Epithelial cell of esophagus (primary cell): ENCODE data around the gene LXN.

Experiments
- DNase-seq: peaks from one replicate; pipeline ENCODE4 v3.0.0; 2010; ENCODE audit warnings: low read depth
- H3K4me3 ChIP-seq: 2 replicates; pipeline ENCODE4 v1.5.1; 2011; ENCODE audit warnings: mild to moderate bottlenecking, low read length, control low read depth
- TF ChIP-seq, protein P1 (sequence below): IDR thresholded peaks from 2 replicates; pipeline ENCODE4 v1.5.1; 2011; ENCODE audit warnings: low read depth, mild to moderate bottlenecking, low read length, control low read depth, inconsistent platforms; ENCODE audit not compliant: insufficient read depth; ENCODE audit errors: missing control alignments

The LXN gene, protein sequence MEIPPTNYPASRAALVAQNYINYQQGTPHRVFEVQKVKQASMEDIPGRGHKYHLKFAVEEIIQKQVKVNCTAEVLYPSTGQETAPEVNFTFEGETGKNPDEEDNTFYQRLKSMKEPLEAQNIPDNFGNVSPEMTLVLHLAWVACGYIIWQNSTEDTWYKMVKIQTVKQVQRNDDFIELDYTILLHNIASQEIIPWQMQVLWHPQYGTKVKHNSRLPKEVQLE

DNA sequence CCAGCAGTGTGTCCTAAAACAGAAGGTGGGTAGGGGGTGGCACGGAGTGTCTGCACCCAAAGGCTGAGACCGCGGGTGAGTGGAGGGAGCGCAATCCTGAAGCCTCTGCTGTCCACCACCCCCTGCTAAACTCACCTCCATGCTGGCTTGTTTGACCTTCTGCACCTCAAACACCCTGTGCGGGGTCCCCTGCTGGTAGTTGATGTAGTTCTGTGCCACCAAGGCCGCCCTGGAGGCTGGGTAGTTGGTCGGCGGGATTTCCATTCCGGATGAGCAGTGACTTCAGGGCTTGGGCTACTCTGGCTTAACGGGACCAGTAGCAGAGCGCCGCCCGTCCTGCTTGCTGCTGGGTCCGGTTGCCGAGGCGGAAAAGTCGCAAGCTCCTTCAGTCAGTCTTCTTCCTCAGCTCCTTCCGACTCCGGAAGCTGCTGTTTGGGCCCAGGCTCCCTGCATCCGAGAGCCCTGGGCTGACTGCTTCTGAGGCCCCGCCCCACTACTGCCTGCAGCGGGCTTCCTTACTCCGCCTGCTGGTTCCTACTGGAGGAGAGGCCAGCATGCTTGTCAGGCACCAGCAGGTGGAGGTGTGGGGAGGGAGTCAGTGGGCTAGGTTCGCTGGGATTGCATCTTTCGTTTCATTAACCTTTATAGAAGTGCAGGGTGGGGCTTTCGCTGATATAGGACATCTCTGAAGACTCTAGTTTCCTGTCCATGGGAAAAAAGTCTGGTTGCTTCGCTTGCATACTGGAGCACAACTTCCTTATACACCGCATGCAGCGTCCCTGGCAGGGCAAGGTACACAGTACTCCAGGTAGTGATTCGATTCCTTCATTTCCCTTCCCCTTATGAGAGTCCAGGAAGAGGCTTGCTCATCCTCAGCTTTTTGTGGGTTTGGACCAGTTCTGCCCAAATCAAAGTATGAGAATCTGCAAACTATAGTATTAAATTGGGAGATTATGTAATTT is at the start of gene LXN:
TSS of gene LXN (minus strand) at position 434 of the 962 bp plus-strand sequence. CDS start at position 264, 170 bp downstream.
- peak; percentile 91 for DNase-seq
- TF ChIP-seq, protein P1, sequence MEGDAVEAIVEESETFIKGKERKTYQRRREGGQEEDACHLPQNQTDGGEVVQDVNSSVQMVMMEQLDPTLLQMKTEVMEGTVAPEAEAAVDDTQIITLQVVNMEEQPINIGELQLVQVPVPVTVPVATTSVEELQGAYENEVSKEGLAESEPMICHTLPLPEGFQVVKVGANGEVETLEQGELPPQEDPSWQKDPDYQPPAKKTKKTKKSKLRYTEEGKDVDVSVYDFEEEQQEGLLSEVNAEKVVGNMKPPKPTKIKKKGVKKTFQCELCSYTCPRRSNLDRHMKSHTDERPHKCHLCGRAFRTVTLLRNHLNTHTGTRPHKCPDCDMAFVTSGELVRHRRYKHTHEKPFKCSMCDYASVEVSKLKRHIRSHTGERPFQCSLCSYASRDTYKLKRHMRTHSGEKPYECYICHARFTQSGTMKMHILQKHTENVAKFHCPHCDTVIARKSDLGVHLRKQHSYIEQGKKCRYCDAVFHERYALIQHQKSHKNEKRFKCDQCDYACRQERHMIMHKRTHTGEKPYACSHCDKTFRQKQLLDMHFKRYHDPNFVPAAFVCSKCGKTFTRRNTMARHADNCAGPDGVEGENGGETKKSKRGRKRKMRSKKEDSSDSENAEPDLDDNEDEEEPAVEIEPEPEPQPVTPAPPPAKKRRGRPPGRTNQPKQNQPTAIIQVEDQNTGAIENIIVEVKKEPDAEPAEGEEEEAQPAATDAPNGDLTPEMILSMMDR, result peak; percentile 95

DNA sequence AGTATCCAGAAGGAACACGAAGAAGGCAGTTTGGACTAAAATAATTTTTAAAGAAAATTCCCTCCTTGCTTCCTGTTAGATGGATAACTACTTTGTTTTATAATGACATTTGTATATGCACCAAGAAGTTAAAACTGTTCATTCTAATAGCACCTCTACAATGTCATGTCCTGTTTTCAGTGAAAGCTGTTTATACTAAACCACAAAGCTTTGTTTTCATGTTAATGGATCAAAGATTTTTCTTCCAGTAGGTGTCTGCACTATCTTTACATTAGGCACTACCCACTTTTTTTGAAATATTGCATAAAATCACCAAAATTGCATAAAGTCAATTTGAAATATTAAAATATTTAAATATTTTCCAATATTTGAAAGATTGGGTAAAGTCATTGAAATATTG is 49.7 kb upstream of the LXN start:
- H3K4me3 ChIP-seq, result no peak overlapping the region
- TF ChIP-seq, protein P1, result no peak
- no peak for DNase-seq

More for the DNA sequence above, at the start of gene LXN:
- peak within 1 kb of the TSS; percentile 72 for H3K4me3 ChIP-seq

DNA sequence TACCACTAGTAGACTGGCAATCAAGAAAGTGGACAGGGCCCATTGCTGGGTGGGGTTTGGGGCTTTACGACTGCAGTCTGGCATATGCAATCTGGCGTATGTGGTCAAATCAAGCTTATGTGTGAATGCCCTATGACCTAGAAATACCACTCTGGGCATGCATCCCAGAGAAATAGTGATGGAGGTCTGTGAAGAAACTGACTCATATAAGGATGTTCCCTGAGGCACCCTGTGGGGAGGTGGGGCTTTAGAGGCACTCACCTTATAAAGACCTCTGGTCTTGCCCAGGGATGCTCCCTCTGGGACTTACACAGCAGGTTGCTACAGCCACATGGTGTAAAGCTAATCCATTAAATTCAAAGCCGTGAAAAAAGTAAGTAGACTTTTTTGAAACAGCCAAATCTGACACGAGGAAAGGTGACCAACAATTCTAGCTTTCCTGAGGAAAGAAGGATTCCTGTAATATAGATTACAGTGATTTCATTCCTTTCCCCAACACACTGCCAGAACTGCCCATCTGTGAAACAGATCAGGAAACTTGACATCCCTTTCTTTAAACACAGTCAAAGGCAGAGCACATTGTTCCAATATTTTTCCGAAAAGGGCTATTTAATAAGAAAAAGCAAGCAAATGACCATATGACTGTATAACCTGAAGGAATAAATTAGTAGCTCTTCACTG is 46.2 kb upstream of the LXN start:
- peak; percentile 68 for DNase-seq
- no peak overlapping the region for H3K4me3 ChIP-seq
- TF ChIP-seq, protein P1, result no peak

DNA sequence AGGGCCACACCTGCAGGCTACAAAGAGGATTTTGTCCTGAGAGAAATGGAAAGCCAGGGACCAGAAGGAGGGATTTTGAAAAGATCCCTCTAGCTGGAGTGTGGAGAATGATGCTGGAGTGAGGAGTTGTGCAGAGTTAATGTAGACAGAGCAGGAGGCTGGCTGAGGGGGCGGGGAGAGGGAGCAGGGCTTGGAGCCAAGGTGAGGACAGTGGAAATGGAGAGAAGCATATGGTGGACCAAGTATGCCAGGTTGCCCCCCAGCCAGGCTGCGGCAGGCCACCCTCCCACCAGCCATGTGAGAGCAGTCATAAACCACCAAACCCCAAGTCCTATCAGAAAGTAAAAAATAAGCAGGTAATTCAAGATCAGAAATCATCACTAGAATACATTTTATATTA is 45.1 kb upstream of the LXN start:
- no peak overlapping the region for H3K4me3 ChIP-seq
- TF ChIP-seq, protein P1, result no peak
- no peak for DNase-seq

DNA sequence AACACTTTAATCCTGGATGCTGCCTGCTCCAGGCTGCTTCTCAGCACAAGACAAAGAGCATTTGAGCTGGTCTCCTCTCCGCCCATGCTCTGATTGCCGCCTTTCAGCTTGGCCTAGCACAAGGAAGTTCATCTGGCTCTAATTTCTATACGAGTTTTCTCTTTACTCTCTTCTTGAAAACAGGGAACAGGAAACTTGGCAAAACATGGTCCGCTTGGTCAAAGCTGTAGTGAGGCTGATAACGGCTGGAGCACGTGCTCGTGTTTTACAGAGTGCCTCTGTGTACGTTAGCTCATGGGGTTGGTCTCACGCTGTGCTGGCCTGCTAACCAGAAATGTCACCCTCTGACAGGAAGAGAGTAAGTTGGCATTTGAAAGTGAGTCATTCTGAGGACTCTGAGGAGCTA is 40.6 kb upstream of the LXN start:
- TF ChIP-seq, protein P1, result no peak
- no peak overlapping the region for H3K4me3 ChIP-seq
- no peak for DNase-seq

DNA sequence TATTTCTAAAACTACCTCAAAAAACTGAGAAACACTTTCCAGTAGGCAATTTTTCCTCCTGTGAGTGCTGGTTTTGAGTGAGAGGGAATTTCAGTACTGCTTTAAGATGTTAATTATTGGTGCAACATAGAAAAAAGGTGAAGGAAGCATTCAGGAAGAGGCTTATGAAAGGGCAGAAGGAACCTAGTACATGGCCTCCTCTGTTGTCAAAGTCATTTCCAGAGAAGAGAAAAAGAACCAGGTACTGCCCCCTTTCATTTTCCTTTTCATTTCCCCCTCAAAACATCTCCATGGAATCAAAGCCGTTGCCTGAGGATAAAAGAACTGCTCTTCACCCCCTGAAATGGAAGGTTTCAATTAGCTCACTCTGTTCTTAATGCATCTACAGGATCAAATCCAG is 40.0 kb upstream of the LXN start:
- no peak for DNase-seq
- TF ChIP-seq, protein P1, result no peak
- no peak overlapping the region for H3K4me3 ChIP-seq
